HL-60/S4 treated with phorbol 12-myristate 13-acetate at 8.2 ng/mL for 4 days and 3 days (cell line): ENCODE measurements around the gene NRP2.

Source experiments
- in situ Hi-C: fragments of 300-500 bp; cut with MboI; formaldehyde crosslinking; loops from 2 replicates; pipeline ENCODE4 v1.15.0; 2022; ENCODE audit warnings: low sequenced_read_pairs

Gene NRP2

DNA sequence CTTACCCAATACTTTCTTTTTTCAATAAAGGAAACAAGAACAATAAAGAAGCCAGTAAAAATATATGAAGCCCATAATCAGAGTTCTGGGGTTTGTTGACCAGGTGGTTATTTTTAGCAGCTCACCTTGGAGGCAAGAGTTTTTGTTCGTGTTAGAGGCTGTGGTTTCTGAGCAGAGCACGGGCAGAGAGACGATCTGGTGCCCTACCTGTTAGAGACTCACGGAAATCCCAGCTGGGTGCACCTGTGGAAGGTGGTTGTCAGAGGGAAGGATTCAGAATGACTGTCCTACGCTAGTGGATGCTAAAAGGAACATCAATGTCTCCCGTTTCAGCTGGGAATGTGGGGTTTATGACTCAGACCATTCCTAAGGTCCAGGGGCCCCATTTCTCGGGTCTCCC is 87.6 kb downstream of the NRP2 start:
- in situ Hi-C loops = no loop called here

DNA sequence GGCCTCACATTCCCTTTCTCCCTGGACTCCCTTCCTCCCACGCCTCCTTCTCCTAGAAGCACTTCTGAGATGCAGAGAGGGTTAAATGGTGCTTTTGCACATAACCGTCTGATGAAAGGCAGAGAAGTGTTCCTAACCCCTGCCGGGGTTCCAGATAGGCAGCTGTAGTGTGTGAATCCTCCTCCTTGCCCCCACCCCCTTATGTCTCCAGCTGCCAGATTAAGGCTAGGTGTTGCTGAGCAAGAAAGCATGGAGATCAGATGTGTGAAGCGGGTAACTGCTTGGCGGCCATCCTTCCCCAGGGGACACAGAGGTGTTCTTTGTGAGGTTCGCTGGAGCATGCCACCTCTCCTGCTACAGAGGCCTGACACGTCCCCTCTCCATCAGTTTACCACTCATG is 88.3 kb downstream of the NRP2 start:
- in situ Hi-C loops = no loop called here

DNA sequence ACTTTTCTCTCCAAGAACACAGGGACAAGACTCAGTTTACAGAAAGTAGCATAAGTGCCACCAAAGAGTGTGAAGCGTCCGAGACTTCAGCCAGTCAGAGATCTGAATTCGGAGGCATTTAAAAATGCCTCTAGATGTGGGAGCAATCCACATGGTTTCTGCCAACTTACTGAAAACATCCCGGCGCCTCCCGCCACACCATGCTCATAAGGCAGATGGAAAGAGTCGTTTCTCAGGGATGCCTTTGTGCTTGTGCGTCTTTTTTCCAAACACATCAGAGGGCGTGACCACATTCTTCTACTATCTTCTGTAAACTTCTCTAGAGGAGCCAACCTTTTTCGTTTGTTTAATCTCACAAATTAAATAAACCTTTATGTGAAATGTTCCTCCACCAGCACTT is 88.7 kb downstream of the NRP2 start:
- in situ Hi-C loops = no loop called here

DNA sequence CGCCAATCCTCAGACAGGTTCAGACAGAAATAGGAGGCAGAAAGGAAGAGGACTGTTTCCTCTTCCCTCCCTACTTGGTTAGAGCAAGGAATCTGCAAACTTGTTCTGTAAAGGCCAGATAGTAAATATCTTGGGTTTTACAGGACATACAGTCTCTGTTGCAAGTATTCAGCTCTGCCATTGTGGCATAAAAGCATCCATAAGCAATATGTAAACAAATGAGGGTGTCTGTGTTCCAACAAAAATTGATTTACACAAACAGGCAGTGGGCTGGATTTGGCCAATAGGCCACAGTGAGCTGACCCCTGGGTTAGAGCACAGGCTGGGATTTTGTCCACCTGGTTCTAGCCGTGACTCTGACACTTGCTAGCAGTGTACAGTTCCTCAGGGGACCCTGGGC is 89.4 kb downstream of the NRP2 start:
- in situ Hi-C loops = no loop called here

DNA sequence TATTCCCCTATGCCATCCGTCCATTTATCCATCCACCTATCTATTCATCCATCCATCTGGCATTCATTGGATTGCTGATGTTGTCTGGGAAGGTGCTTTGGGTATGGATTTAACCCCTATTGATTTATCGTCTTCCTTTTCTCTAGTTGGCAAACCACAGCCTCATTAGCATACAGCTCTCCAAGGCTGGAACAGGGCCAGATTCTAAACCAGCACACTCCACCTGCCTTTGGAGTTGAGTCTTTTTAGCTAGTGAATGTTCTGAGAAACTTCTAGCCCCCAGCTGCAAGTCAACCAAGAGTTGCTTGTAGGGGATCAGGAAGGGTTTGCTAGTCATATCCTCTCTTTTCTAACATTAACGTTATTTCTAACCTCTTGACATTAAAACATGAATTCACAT is 90.7 kb downstream of the NRP2 start:
- in situ Hi-C loops = no loop called here

DNA sequence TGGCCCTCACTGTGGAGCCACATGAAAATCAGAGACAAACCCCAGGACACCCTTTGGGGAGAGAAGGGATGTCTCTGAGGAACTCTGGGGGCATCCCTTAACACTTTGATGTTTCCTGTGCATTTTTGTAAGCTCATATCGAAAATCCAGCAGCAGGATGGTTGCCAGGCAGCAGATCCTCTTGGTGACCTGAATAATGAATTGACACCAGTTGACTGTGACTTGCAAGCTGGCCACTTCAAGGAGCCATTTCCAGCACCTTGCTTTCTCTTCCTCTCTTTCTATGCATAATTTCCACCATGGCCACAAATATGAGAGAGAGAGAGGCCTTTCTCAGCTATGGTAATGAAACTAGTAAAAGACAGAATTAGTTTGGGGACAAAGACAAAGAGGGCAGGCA is 91.7 kb downstream of the NRP2 start:
- in situ Hi-C loops = no loop called here

DNA sequence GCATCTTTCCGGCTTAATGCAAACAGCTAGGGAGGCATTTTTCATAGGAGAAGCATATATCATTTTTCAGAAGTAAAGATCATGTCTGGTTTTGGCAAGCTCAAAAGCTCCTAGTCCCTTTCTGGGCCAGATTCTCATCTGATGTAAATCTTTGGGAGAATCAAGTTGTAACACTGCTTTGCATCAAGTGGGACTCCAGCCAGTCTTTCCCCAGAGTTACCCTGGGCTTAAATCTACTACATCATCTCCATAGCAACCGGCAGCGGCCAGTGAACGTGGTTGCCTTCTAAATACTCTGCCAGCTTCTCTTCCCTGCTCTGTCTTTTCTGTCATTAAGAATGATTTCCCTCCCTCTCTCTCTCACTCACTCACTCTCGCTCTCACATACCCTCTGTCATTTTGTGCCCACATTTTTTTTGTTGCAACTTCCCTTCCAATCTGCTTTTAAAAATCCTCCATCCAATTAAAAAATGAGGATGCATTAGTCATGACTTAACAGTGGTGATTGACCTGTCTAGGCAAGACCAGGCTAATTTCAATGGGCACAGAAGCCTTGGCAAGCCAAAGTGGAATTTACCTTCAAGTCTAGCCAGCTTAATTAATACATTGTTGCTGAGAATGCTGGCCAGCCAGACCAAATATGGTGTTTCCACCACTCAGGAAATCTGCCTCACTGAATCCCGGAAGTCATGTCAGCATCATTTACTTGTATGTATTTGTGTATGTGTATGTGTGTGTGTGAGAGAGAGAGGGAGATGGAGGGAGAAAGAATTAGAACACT is 93.0 kb downstream of the NRP2 start:
- in situ Hi-C loops = no loop called here

DNA sequence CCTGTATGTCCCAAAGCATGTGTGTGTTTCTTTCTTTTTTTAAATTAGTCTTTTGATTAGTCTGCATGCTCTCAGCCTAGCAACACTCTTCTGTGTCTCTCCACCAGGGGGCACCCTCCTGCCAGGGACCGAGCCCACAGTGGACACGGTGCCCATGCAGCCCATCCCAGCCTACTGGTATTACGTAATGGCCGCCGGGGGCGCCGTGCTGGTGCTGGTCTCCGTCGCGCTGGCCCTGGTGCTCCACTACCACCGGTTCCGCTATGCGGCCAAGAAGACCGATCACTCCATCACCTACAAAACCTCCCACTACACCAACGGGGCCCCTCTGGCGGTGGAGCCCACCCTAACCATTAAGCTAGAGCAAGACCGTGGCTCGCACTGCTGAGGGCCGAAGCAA is 93.8 kb downstream of the NRP2 start:
- in situ Hi-C loops = no loop called here

DNA sequence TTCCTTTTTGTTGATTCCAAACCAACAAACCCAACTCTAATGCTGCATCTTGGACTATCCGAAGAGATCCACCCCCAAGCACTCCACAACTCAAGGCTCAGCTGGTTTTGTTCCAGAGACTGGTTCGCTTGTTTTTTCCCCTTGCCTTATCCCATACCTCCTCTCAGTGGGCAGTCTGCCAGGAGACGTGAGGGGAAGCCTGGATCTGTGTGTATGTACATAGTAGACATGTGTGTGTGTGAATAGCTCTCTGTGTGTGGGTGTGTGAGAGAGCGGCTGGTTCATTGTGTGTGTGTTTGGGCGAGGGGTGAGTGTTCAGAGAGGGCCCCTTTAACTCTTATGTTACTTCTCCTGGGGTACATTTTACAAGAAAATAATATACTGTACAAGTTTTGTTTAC is 94.4 kb downstream of the NRP2 start:
- in situ Hi-C loops = no loop called here

DNA sequence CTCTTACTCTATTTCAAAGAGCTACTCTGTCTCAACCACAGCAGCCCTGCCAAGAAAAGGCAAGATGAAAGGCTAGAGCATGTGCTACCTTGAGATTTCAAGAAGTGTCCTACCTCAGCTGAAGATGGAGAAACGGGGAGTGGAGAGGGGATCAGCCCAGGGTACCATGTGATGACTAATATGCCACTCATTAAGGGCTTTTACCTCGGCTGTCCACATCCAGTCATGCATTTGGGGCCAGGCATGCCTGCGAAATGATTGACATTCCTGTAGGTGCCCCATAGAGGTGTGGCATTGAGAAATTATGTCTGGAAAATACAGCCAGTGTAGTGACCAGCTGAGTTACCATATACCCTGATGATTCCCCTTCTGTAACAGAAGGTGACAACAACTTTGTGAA is 96.1 kb downstream of the NRP2 start:
- in situ Hi-C loops = no loop called here

DNA sequence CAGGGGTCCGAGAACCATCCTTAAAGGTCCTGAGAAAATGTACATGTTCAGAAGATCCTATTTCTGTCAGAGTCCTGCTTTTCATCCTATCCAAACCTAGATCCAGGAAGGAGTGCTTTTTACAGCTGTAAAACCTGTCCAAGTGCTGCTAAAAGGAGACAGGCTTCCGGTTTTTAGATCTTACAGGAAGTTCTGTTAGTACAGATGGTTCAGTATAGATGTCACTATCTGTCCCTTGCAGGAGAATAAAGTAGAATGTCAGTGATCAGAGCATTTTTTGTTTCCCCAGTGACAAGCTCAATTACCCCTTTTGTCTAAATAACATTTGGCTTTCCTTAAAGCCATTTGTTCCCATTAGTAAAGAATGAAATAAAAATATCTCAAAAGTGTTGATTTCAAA is 98.3 kb downstream of the NRP2 start:
- in situ Hi-C loops = no loop called here

DNA sequence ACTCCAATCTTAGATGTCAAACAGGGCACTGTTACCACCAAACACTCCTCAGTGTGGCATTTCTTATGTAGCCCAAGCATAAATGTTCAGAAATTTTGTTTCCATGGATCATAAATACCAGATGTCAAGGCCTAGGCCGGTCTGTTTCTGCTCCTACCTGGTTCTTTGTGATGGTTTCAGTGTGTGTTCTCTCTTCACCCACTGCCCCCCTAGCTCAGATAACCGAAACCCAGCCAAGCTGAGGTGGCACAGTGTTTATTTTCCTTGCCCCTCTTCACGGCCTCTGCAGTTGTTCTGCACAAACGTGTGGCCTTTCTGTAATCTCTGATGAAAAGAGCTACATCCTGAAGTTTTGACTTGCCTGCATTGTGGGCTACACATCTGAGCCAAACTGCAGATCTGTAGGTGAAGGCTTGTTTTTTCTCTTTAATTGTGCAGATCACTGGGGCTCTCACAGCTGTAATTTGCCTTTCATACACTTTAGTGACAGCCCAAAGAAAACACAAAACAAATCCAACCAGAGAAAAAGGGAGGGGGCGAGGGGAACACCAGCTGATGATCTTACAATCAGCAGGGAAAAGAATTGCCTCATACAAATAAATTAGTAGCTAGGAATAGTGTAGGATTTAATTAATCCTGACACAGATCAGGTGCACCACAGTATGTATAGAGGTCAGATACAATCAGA is 99.1 kb downstream of the NRP2 start:
- in situ Hi-C loops = no loop called here

DNA sequence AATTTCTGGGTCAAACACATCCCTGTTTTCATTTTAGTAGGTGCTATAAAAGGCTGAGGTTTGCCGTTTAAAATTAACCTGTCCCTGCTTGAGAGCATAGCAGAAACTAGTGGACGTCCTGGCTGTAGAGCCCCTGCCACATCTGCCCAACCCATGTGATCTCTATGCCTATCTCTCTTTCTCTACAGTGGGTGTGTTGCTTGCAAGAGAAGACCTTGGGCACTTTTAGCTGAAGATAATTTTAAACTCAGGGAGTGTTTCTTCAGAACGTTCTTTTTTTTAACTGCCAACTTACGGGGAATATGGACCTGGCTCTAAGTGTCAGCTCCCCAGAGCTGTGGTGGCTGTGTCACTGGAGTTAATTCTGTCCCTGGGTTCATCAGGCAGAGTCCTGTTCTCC is 100.6 kb downstream of the NRP2 start:
- in situ Hi-C loops = no loop called here

DNA sequence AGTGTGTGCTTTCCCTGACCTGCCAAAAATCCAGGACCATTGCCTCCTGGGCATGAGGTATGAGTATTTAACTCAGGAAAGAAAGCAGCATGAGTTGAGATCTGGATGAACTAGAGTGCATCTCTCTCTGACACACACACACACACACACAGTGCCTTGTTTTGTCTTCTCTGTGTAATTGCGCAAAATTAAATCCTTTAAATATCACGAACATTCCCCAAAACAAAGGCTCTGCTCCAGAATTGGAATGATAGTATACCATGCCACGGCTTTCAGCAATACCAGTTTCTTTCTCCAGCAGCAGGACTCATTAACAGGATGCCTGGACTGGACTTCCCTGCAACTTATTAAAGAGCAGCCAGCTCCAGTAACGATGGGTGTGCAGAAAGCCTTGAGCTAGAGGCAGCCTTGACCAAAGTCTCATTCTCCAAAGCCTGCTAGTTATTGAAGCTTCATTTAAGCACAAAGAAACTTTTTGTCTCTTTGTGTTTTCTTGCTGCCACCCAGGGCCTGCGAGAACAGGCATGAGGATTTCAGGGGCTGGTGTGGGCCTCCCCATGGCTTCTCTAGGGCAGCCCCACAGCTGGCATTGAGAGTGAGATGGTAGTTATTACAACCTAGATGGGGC is 101.7 kb downstream of the NRP2 start:
- in situ Hi-C loops = no loop called here

DNA sequence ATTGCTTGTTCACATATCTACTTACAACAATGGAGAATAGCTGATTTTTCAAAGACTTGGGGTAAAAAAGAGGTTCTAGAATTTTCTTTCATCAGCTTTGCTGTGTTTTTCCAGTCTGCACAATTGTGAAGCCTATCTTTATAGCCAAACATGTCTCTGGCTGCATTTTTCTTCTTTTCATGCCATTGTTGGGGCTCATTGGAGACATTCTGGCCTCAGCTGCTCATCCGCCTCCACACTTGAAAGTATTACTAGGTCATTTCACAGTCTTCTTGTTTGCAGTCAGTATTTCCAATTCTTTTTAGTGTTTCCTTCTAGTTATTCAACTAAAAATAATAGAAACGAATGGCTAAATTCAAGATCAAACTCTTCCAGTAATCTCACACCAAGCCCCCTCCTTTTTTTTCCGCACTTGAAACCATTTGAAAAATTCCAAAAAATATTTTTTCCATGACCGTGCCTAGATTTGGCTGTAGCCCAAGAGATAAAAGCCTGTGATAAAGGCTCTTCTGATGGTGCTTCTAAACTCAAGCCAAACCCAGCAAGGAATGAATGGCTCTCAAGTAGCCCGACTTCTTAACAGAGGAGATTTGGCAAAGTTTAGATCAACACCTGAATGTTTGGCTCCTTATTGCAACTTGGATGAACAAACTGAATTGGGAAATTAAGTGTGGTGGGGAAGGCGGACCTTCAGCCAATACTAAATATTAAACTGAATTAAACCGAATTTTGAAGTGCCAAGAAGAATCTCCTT is 103.4 kb downstream of the NRP2 start:
- in situ Hi-C loops = no loop called here

DNA sequence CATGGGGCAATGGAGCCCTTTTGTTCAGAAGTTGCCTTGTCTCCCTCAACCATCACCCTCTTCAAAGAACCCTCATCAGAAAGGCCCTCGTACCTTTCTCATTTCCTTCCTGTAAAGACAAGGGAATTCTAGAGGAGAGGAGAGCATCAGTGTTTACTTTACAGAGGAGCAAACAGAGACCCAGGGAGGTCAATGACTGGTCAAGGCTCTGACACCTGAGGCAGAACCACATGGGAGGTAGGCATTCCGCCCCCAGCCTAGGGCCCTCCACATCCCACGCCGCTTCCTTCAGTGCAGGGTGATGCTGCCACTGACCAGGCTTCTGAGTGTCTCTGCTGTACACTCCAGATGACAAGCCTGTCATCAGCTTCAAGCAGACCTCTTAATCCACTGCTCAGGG is 104.7 kb downstream of the NRP2 start:
- in situ Hi-C loops = no loop called here

DNA sequence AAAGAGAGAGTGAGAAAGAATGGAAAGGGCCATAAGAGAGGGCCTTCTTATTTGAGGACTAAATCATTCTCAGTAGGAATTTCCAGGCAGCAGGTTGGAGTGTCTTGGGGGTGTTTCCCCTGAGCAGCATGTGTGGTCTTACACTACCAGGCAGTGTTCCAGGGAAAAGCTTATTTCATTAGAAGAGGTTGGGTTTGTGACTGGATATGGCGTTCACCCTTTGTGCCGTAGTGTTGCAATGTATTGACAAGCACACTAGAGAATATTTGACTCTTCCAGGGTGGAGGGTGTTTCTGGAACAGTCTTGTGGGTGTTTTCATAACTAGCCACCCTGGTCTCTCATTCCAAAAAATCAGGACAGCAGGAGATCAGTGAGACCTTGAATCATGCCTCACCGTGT is 105.5 kb downstream of the NRP2 start:
- in situ Hi-C loops = no loop called here

DNA sequence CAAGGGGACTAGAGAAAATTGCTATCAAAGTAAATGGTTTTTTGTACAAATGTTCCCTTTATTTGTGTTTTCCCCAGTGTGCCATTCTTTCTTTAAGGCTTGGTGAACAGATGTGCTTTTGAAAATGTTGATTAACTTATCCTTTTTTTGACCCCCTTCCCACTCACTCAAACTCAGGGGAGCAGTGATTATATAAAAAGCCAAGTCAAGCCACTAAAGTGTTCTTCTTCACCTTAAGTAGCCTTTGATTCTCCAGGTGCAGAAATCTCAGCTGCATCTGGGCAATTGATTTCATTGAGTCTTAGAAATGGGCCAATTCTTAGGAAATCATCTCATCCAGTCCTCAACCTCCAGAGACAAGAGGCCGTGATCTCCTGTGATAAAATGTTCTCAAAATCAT is 107.6 kb downstream of the NRP2 start:
- in situ Hi-C loops = no loop called here

DNA sequence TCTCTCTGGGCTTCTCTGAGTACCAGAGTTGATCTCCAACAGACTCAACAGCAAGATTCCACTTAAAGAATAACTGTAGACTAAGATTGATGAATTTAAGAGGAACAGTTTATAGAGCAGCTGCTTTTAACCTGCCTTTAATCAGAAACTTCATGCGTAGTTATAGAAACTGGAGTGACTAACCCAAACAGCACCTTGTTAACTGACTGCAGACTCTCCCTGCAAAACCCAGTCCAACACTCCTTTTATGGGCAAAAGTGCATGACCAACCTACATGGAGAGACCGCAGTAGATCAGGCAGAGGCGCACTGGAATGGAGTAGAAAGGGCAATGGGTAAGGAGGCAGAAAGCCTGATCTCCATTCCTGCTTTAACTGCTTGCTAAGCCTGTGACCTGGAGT is 110.6 kb downstream of the NRP2 start:
- in situ Hi-C loops = no loop called here

DNA sequence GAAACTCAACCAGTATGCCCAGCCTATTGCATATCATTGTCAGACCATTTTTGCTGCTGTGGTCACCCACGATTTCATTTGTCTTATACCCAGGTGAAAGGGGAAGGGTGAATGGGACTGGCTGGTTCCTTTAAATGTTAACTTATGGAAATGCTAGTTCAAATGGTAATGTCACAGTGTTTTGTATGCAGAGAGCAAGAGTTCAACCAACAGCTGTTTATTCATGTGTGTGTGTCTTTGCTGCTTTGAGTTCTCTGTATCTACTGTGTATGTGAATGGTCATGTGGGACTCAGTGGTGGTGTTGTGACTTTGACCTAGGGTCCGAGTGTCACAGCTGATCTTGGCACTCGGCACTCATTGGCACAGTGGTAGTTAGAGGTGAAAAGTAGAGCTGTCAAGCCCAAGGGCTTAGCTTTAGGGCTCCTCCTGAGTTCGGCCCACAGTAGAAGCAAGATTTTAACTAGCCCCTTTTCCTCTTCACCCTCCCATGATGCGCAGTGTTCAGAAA is 114.6 kb downstream of the NRP2 start:
- in situ Hi-C loops = no loop called here

DNA sequence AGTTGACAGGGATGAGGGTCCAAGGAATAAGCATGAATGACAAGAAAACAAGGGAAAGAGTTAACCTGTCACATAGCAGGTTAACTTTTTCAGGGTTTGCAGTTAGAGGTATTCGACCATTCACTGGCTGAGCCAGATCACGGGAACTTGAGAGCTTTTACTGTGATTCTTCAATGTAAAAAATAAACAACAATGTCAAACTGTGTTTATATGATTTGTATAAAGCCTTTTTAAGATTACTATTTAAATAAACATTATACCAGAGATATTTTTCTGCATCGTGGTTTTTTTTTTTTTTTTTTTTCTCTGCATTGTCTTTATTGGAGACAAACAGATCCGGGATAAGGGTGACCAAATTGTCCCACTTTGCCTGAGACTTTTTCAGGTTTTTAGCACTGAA is 115.6 kb downstream of the NRP2 start:
- in situ Hi-C loops = no loop called here
